ENCODE results near the gene SERPINB11.
"Not testable (repeated sequence)": the region's sequence is repeated elsewhere in the genome, so short reads cannot be mapped to it uniquely, and the experiment has no call there.

Gene SERPINB11
- total RNA-seq, result 0 reads per million in 4 donors

DNA sequence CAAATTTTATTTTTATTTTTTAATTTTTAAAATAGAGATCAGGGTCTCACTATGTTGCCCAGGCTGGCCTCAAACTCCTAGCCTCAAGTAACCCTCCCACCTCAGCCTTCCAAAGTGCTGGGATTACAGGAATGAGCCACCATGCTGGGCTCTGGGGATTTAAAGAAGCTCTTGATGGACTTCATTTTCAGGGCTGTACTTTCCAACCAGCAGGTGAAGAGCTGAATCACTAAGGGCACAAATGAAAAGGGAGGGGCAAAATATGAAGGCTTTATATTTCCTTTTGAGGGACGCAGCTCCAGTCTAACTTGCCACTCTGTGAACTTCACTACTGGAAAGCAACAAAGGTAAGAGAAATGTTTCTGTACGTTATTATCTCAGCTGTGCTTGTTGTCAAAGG, at the start of gene SERPINB11:
Gene SERPINB11, plus strand, starts transcription at position 301 of the 400 bp plus-strand sequence. CDS start 7,234 bp downstream, outside the sequence.
- no peak for DNase-seq

- not testable (repeated sequence) for DNase-seq
Observed at GRCh38 chr18:63658920-63659319, 43.8 kb upstream of the SERPINB11 start.

DNA sequence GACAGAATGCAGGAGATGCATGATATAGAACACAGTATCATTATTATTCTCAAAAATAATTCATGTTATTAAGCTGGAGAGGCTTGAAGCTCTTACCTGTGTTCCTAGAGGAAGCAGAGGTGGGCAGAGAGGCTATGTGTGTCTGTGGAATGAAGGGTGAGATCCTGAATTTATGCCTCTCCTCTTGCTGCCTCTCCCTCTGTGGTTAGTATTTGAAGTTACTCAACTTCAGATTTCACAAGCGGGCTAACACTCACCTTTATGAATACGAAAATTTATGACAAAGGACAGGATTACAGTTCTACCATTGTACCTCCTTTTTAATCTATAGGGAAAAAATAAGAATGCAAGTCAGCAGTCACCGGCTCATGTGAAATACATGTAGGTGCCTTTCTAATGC, 41.0 kb upstream of the SERPINB11 start, which contains the start of gene SERPINB3:
Gene SERPINB3, minus strand, starts transcription at position 144 of the 400 bp plus-strand sequence. CDS start 677 bp downstream, outside the sequence.
- DNase-seq, result not testable (repeated sequence)

DNA sequence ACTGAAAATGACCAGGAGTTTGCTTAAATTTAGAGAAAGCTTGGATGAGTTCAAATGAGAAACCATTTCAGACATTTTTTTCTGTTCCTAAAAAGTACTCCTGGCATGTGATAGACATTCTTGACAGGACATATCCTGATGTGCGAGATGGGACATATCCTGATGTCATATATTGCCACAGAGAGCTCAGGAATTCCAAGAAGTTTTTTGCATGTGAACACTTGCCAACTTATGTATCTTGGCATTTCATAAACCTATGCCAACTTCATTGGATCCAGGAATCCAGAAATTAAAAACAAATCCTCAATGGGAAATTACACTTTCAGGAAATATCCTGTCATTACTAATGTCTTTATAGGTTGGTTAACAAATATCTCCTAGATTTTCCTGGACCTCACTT, 38.2 kb upstream of the SERPINB11 start:
- no peak for DNase-seq

DNA sequence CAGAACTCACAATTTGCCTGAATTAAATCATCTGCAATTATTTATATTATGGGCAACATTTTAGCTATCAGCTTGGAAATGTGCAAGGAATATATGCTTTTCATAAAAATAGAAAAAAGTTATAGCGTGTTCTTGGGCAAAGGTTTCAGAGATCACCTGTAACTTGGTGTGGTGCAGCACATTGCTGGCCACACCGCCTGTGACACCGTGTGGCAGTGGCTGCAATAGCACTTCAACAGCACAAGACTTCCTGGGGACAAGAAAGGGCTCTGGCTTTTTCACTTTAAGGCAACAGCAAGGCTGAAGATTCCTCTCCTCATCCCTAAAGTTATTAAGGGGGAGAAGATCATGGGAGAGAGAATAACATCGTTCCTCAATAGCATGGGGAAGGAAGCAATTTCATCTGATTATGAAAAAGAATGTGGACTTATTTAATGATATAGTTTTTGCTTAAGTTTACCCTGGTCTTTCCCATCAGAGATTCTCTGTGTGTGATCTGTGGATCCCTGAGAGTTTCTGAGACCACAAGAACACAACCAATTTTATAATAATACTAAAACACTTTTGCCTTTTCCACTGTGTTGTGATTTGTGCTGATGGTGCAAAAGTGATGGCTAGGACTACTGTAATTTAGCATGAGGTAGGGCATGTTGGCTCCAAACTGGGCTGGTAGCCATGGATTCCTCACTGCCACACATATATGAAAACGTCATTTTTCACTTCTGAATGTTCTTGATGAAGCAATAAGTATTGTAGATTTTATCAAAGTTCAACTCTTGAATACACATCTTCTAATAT, 26.0 kb upstream of the SERPINB11 start:
- DNase-seq, result peak in 1 of 5 donors; percentile 1

- no peak for DNase-seq
Observed at GRCh38 chr18:63677500-63678225, 25.1 kb upstream of the SERPINB11 start.

DNA sequence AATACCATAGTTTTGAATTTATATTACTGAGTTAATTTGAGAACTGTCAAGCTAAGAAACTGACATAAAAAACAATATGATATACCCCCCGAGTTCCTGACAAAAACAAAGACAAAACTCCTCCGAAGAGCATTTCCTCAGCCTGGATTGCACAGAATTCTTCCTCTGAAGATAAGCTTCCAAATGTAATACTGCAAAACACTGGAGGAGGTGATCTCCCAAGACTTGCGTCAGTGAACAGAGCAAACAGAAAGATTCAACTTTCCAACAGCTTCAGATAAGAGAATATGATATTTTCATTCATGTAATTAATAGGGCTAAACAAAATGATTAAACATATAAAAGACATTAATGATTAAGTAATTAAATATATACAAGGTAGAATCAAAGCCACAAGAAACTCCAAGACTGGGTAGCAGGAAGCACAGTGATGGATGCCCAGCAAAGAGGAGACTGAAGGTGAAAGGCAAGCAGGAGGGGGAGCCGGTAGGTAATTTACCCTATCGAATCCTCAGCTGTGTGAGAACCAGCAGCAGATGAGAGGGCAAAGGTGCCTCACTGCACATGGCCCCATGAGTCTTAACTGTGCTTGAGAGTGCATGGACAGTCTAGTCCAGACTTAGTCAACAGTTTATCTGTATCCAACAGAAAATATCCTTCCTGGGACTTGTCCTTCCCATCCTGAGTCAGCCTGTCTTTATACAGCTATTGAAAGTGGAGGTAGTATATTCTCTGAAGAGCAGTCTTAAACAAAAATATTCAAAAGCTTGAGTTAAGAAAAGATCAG, 22.7 kb upstream of the SERPINB11 start:
- no peak for DNase-seq

- no peak for DNase-seq
Observed at GRCh38 chr18:63681449-63682340, 21.1 kb upstream of the SERPINB11 start.

DNA sequence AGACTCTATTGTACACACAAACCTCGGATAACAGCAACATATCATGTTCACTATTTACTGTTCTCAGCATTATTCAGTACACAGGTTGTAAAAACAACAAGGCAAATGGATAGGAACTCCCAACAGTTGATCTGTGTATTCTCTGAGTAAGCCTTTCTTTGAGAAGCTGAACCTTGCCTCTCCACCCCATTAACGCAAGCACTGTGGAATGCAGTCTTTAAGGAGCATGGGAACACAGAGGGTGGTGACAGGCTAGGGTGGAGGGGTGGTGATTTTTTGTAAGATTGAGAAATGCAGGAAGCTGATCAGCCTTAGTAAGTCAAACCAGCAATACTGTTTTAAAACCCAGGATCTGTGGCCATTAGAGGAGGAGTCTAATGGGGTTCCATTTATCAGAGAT, 19.6 kb upstream of the SERPINB11 start:
- no peak for DNase-seq

GRCh38 chr18:63683890-63684289, 18.9 kb upstream of the SERPINB11 start:
- DNase-seq, result no peak

DNA sequence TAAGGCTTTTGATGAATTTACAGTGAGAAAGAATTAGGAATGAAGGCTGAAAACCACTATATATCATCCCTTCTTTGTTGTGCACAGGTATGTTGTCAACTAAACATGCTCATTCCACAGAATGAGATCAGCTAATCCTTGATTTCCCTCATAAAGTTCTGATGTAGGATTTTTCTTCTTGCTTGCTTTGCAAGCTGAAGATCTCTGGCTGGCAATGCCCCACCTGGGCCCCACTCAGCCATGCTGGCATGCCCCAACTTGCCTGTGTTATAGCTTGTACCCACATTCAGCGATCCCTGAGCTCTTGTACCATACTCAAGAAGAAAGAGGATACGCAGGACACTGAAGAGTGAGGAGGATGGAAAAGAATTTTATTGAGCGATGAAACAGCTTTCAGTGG, 18.0 kb upstream of the SERPINB11 start:
- no peak for DNase-seq

GRCh38 chr18:63686871-63687270, 15.9 kb upstream of the SERPINB11 start:
- no peak for DNase-seq

GRCh38 chr18:63689064-63689463, 13.7 kb upstream of the SERPINB11 start:
- no peak for DNase-seq

DNA sequence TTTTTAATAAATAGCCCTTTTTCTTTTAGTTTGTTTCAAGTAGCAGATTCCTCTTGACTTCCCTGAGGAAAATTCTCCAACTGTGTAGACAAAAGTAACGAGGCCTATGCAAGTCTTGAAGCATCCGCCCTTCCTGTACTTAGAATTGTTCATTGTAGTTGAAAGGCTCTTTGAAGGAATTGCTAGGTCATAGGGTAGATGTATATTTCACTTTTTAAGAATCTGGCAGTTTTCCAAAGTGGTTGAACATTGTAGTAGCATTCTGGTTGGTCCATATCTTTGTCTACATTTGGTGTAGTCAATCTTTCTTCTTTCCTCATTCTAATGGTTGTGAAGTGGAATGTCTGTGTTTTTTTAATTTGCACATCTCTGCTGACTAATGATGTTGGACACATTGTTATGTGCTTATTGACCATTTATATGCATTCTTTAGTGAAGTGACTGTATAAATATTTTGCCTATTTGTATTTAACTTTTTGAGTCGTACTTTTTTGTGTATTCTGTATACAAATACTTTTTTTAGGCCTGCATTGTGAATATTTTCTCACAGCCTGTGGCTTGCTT, 5.6 kb upstream of the SERPINB11 start:
- no peak for DNase-seq

- DNase-seq, result no peak
Observed at GRCh38 chr18:63700501-63700900, 2.3 kb upstream of the SERPINB11 start.

DNA sequence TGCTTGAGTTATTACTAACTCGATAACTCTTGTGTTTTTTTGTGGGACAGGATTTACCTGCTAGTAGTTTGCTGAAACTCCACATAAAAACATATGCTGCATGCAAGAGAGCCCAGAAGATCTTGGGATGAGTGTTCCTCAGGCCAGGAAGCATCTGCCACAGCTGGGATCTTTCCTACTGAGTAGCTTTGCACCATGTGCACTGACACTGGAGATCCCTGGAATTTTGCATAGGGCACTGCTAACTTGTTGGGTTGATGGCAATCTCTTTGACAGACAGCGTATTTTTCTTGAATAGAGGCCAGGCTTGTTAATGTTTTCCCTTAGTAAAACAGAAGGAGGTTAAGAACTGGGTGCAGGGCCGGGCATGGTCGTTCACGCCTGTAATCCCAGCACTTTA, 808 bp upstream of the SERPINB11 start:
- no peak for DNase-seq

GRCh38 chr18:63705401-63705800, 2.6 kb downstream of the SERPINB11 start:
- no peak for DNase-seq

DNA sequence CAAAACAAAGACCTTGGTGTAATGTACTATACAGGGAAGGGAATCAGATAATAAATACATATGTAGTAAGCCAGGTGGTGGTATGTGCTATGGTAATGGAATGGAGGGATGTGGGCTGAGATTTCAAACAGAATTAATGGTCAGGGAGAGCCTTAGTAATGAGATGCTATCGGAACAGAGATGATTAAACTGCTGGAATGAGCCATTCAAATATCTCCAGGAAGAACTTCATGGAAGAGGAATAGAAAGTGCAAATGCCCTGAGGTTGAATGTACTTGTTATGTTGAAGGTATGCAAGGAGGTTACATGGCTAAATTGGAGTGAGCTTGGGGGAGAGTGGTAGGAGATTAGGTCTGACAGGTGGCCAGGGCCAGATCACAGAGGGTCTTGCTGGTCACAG, 5.1 kb downstream of the SERPINB11 start:
- no peak for DNase-seq

DNA sequence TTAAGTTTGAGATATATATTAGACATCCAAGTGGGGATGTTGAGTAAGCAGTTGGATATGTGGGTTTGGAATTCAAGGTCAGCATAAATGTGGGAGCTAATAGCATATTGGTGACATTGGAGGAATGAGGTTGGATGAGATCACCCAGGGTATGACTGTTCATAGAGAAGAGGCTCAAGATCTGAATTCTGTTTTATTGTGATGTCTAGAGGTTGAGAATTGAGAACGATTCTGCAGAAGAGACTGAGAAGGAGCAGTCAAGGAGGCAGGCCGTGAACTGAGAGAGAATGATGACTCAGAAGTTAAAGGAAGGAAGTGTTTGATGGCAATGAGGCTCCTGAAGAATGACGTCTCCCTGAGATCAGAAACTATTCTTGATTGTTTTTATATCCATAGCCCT, 5.9 kb downstream of the SERPINB11 start:
- no peak for DNase-seq

GRCh38 chr18:63725682-63726480, 23.1 kb downstream of the SERPINB11 start:
- DNase-seq, result no peak

GRCh38 chr18:63730773-63731172, 28.0 kb downstream of the SERPINB11 start:
- DNase-seq, result no peak
